A549 (cell line): ENCODE data around the gene ANO8. TPM values are rescaled to one million over a fixed set of nuclear protein-coding genes. Genes with fewer than 3 reads are reported as not detected.
A peak's percentile ranks its signal among the peaks of the same experiment; 100 is the strongest.

Experiments
- ATOH8 ChIP-seq: fragments of 250-450 bp; sonication (Bioruptor Pico); IDR thresholded peaks from 2 replicates; pipeline ENCODE4 v1.5.0; 2020; ENCODE audit warnings: low read depth, mild to moderate bottlenecking, moderate library complexity
- BHLHE40 ChIP-seq: IDR thresholded peaks from 2 replicates; pipeline ENCODE4 v1.6.1; 2012; ENCODE audit warnings: low read depth, low read length, inconsistent platforms
- CHD4 ChIP-seq: fragments of 200-600 bp; sonication (generic); IDR thresholded peaks from 2 replicates; pipeline ENCODE4 v1.6.1; 2016; ENCODE audit warnings: antibody characterized with exemption, mild to moderate bottlenecking, borderline replicate concordance
- EHMT2 ChIP-seq: fragments of 200-600 bp; sonication (generic); IDR thresholded peaks from 2 replicates; pipeline ENCODE4 v1.6.1; 2016; ENCODE audit warnings: antibody characterized with exemption, low read depth, mild to moderate bottlenecking, moderate library complexity
- FOSB ChIP-seq: fragments of 250-450 bp; sonication (Bioruptor Pico); IDR thresholded peaks from 2 replicates; pipeline ENCODE4 v1.5.0; 2020; ENCODE audit warnings: mild to moderate bottlenecking, moderate library complexity
- FOSL2 ChIP-seq, 2 experiments: fragments of 450-650 bp in 1 of 2; fragments of >200 bp in 1 of 2; sonication (Bioruptor Twin) in 1 of 2; formaldehyde crosslinking; IDR thresholded peaks; 2 replicates each; pipeline versions ENCODE4 v1.5.0 to v1.6.1; 2016 to 2020; ENCODE audit warnings: mild to moderate bottlenecking in 1 of 2, moderate library complexity in 1 of 2
- FOXS1 ChIP-seq: fragments of 250-450 bp; sonication (Bioruptor Pico); IDR thresholded peaks from 2 replicates; pipeline ENCODE4 v1.5.0; 2020; ENCODE audit warnings: mild to moderate bottlenecking, moderate library complexity
- HMGXB4 ChIP-seq: fragments of 250-450 bp; sonication (Bioruptor Pico); IDR thresholded peaks from 2 replicates; pipeline ENCODE4 v1.5.0; 2021; ENCODE audit warnings: mild to moderate bottlenecking, moderate library complexity, borderline replicate concordance
- HOXA7 ChIP-seq: fragments of 250-450 bp; sonication (Bioruptor Pico); IDR thresholded peaks from 2 replicates; pipeline ENCODE4 v1.5.0; 2020; ENCODE audit warnings: mild to moderate bottlenecking, moderate library complexity
- HOXB13 ChIP-seq: fragments of 250-450 bp; sonication (Bioruptor Pico); IDR thresholded peaks from 2 replicates; pipeline ENCODE4 v1.5.0; 2020; ENCODE audit warnings: low read depth, mild to moderate bottlenecking, moderate library complexity
- HOXB5 ChIP-seq: fragments of 250-450 bp; sonication (Bioruptor Pico); IDR thresholded peaks from 2 replicates; pipeline ENCODE4 v1.5.0; 2020; ENCODE audit warnings: mild to moderate bottlenecking, moderate library complexity
- MAFK ChIP-seq: fragments of 450-650 bp; IDR thresholded peaks from 2 replicates; pipeline ENCODE4 v1.6.1; 2014; ENCODE audit not compliant: partially characterized antibody
- MAX ChIP-seq: IDR thresholded peaks from 2 replicates; pipeline ENCODE4 v1.6.1; 2012
- MAZ ChIP-seq: fragments of 150-350 bp; IDR thresholded peaks from 2 replicates; pipeline ENCODE4 v1.6.1; 2014; ENCODE audit warnings: antibody characterized with exemption, low read depth, low read length, borderline replicate concordance
- NFE2L2 ChIP-seq: fragments of 150-350 bp; conservative IDR thresholded peaks from 2 replicates; pipeline ENCODE4 v1.6.1; 2014; ENCODE audit warnings: low read length
- NPAS2 ChIP-seq: fragments of 250-450 bp; sonication (Bioruptor Pico); IDR thresholded peaks from 2 replicates; pipeline ENCODE4 v1.8.0; 2022; ENCODE audit warnings: mild to moderate bottlenecking, moderate library complexity, borderline replicate concordance
- PHF8 ChIP-seq: fragments of 200-600 bp; sonication (generic); IDR thresholded peaks from 2 replicates; pipeline ENCODE4 v1.6.1; 2016; ENCODE audit warnings: low read depth, mild to moderate bottlenecking, antibody characterized with exemption, moderate library complexity, borderline replicate concordance
- POLR2AphosphoS2 ChIP-seq: conservative IDR thresholded peaks from 2 replicates; pipeline ENCODE4 v1.6.1; 2012; ENCODE audit warnings: low read length, improper control_type of control experiment, inconsistent platforms
- RAD21 ChIP-seq, 2 experiments: fragments of >200 bp in 1 of 2; sonication (Bioruptor Twin) in 1 of 2; formaldehyde crosslinking in 1 of 2; IDR thresholded peaks in 1 of 2; conservative IDR thresholded peaks in 1 of 2; 2 replicates in 1 of 2; 3 replicates in 1 of 2; pipeline ENCODE4 v1.6.1; 2012 to 2018; ENCODE audit warnings: inconsistent platforms in 1 of 2
- RARB ChIP-seq: fragments of 250-450 bp; sonication (Bioruptor Pico); IDR thresholded peaks from 2 replicates; pipeline ENCODE4 v1.8.0; 2021; ENCODE audit warnings: mild to moderate bottlenecking, moderate library complexity
- RCOR1 ChIP-seq: fragments of 150-350 bp; IDR thresholded peaks from 2 replicates; pipeline ENCODE4 v1.6.1; 2014; ENCODE audit warnings: antibody characterized with exemption, low read length, low read depth
- REST ChIP-seq: fragments of 200-600 bp; sonication (generic); IDR thresholded peaks from 2 replicates; pipeline ENCODE4 v1.6.1; 2016; ENCODE audit warnings: antibody characterized with exemption, mild to moderate bottlenecking, moderate library complexity
- RFX5 ChIP-seq: fragments of 450-650 bp; IDR thresholded peaks from 2 replicates; pipeline ENCODE4 v1.7.1; 2014; ENCODE audit warnings: antibody characterized with exemption, mild to moderate bottlenecking, moderate library complexity
- RNF2 ChIP-seq: fragments of 200-600 bp; sonication (generic); IDR thresholded peaks from 2 replicates; pipeline ENCODE4 v1.6.1; 2016; ENCODE audit warnings: low read depth, mild to moderate bottlenecking, antibody characterized with exemption, moderate library complexity, borderline replicate concordance
- SMC3 ChIP-seq: fragments of >200 bp; sonication (Bioruptor Twin); formaldehyde crosslinking; IDR thresholded peaks from 3 replicates; pipeline ENCODE4 v1.6.1; 2018; ENCODE audit warnings: inconsistent platforms
- SREBF2 ChIP-seq: fragments of 450-650 bp; IDR thresholded peaks from 2 replicates; pipeline ENCODE4 v1.6.1; 2014; ENCODE audit warnings: mild to moderate bottlenecking, moderate library complexity
- TFCP2L1 ChIP-seq: fragments of 250-450 bp; sonication (Bioruptor Pico); IDR thresholded peaks from 2 replicates; pipeline ENCODE4 v1.5.0; 2021; ENCODE audit warnings: mild to moderate bottlenecking
- ZNF302 ChIP-seq: fragments of 250-450 bp; sonication (Bioruptor Pico); IDR thresholded peaks from 2 replicates; pipeline ENCODE4 v1.9.0; 2021; ENCODE audit warnings: inconsistent platforms, mild to moderate bottlenecking, moderate library complexity
- ZSCAN20 ChIP-seq: fragments of 250-450 bp; sonication (Bioruptor Pico); IDR thresholded peaks from 2 replicates; pipeline ENCODE4 v1.8.0; 2022; ENCODE audit warnings: mild to moderate bottlenecking, moderate library complexity
- polyA plus RNA-seq, 4 experiments: library from polyadenylated mRNA; depleted of rRNA in 3 of 4; stranded (reverse); fragments of >200 nt; fragmentation: RNase III in 1 of 4; extraction: RNeasy Plus Mini Kit Qiagen cat#74134 plus additional on column Dnase treatment in 1 of 4; gene quantifications; 2 replicates in 3 of 4; 3 replicates in 1 of 4; pipeline ENCODE4 v1.2.3, GENCODE V29; 2011 to 2017
- TF ChIP-seq, protein P1 (sequence below): IDR thresholded peaks from 2 replicates; pipeline ENCODE4 v1.6.1; 2012; ENCODE audit warnings: low read depth, borderline replicate concordance
- TF ChIP-seq, protein P2 (sequence below): IDR thresholded peaks from 2 replicates; pipeline ENCODE4 v1.6.1; 2012
- TF ChIP-seq, protein P3 (sequence below): fragments of >200 bp; sonication (Bioruptor Twin); formaldehyde crosslinking; IDR thresholded peaks from 3 replicates; pipeline ENCODE4 v1.6.1; 2016

ANO8 gene
- polyA plus RNA-seq, 2 of the 4 experiments (the other 2 are of a cell fraction), result 2.2 to 5.5 TPM

DNA sequence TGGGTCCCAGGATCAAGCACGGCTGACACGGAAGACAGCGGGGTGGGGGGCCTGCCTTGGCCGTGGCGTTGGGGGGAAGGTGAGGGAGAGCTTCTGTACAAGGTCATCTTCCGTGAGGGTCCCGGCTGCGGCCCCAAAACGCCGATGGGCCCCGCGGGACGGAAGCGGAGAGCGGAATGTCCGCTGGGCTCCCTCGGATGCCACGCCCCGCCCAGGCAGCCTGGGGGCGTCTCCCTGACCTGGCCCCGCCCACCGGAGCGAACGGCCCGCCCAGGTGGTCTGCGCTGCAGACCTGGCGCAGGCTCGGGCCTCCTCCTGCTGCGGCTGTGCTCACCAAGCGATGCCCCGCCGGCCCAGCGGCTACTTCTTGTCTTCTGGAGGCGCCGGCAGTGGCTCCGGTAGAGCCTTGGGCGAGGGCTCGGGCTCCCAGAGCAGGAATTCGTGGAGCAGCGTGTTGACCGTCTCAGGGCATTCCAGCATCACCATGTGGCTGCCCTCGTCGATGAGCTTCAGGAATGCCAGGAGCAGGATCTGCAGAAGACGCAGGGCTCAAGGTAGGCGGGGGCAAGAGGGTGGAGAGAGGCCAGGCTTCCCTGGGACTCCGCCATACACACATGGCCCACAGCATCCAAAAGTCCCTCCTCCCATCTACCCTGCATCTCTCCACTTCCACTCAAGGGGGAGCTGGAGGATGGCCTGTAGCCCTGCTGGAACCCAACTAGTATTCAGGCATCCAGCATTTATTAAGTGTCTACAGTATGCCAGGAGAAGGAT is 42.2 kb downstream of the ANO8 start (continued):
- TF ChIP-seq FOXS1 (CRISPR knock-in tag), result no peak
- TF ChIP-seq RAD21 (conservative IDR thresholded peaks at IDR 0.05 in 1 of 2, IDR thresholded peaks at IDR 0.05 in 1 of 2), result peak; percentile 64 to 82
- TF ChIP-seq ATOH8 (CRISPR knock-in tag), result no peak
- TF ChIP-seq, protein P1, sequence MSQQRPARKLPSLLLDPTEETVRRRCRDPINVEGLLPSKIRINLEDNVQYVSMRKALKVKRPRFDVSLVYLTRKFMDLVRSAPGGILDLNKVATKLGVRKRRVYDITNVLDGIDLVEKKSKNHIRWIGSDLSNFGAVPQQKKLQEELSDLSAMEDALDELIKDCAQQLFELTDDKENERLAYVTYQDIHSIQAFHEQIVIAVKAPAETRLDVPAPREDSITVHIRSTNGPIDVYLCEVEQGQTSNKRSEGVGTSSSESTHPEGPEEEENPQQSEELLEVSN, result peak; percentile 78; the same call in 1 of the 2 replicates
- TF ChIP-seq BHLHE40, result no peak
- TF ChIP-seq PHF8, result peak; percentile 47; the same call in 1 of the 2 replicates
- no peak for TF ChIP-seq ZSCAN20 (CRISPR knock-in tag)
- TF ChIP-seq TFCP2L1 (CRISPR knock-in tag), result no peak
- TF ChIP-seq NPAS2 (CRISPR knock-in tag), result no peak
- no peak for TF ChIP-seq HOXB5 (CRISPR knock-in tag)
- no peak for TF ChIP-seq ZNF302 (CRISPR knock-in tag)
- no peak for TF ChIP-seq NFE2L2
- TF ChIP-seq FOSB (CRISPR knock-in tag), result no peak
- no peak for TF ChIP-seq SREBF2
- TF ChIP-seq FOSL2 (IDR thresholded peaks at IDR 0.05), result no peak
- no peak for TF ChIP-seq FOSL2 (CRISPR knock-in tag; IDR thresholded peaks at IDR 0.05)
- no peak for TF ChIP-seq RARB (CRISPR knock-in tag)
- no peak for TF ChIP-seq CHD4
- no peak for TF ChIP-seq MAFK
- peak; percentile 95 for TF ChIP-seq MAX
- TF ChIP-seq HOXB13 (CRISPR knock-in tag), result no peak
- TF ChIP-seq RFX5, result no peak
- TF ChIP-seq REST, result no peak
- TF ChIP-seq, protein P2, sequence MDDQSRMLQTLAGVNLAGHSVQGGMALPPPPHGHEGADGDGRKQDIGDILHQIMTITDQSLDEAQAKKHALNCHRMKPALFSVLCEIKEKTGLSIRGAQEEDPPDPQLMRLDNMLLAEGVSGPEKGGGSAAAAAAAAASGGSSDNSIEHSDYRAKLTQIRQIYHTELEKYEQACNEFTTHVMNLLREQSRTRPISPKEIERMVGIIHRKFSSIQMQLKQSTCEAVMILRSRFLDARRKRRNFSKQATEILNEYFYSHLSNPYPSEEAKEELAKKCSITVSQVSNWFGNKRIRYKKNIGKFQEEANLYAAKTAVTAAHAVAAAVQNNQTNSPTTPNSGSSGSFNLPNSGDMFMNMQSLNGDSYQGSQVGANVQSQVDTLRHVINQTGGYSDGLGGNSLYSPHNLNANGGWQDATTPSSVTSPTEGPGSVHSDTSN, result no peak
- TF ChIP-seq EHMT2, result no peak
- 0 out of 2 replicates have a peak, but pooled peaks have one; percentile 11 for TF ChIP-seq MAZ
- TF ChIP-seq, protein P3, sequence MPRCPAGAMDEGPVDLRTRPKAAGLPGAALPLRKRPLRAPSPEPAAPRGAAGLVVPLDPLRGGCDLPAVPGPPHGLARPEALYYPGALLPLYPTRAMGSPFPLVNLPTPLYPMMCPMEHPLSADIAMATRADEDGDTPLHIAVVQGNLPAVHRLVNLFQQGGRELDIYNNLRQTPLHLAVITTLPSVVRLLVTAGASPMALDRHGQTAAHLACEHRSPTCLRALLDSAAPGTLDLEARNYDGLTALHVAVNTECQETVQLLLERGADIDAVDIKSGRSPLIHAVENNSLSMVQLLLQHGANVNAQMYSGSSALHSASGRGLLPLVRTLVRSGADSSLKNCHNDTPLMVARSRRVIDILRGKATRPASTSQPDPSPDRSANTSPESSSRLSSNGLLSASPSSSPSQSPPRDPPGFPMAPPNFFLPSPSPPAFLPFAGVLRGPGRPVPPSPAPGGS, result 0 out of 3 replicates have a peak, but pooled peaks have one; percentile 47
- TF ChIP-seq HOXA7 (CRISPR knock-in tag), result no peak
- no peak for TF ChIP-seq RCOR1
- no peak for TF ChIP-seq RNF2
- TF ChIP-seq HMGXB4, result no peak
- no peak for TF ChIP-seq POLR2AphosphoS2
- TF ChIP-seq SMC3, result peak; percentile 47; the same call in 2 of the 3 replicates
